MV-4-11 (cell line): ENCODE results near the gene GHR.
"Not testable (repeated sequence)": the region's sequence is repeated elsewhere in the genome, so short reads cannot be mapped to it uniquely, and the experiment has no call there.

Experiments used
- DNase-seq: peaks from one replicate; lab custom pipeline; 2025; lab: John Stamatoyannopoulos, UW

GHR gene

GRCh38 chr5:42645138-42645537 lies 221.9 kb downstream of the GHR start:
- no peak for DNase-seq

GRCh38 chr5:42648036-42648435 lies 224.8 kb downstream of the GHR start:
- DNase-seq: no peak

DNA sequence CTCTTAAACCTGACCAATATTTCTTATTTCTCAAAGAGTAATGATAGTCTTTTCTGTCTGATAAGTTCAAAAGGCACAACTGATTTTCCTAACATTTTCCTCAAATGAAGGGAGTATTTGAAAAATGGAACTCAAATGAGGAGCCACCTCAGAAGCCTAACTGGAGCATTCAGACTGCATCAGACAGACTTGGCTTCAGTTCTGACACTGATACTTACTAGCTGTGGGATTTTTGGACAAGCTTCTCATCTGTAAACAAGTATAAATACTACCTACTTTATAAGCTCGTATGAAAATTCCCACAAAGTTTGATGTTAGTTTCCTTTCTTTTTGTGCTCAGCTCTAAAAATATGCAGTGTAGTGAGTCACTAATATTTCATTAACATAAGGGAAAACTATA lies 225.7 kb downstream of the GHR start:
- no peak for DNase-seq

DNA sequence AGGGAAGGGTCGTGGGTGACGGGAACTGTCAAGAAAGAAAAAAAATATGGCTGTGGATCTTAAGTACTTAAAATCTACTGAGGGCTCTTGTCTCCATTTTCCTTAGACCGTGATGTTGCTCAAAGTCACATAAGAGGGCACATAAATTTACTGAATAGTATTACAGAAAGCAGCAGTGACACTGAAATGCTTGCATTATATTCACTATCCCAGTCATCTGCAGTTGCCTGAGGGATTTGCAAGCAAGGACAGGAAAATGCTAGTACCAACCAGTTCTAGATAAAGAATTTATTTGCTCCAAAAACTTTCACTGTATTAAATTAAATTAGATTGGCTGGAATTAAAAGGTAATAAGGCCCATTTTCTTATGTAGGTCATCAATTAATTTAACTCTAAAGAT lies 226.8 kb downstream of the GHR start:
- DNase-seq: no peak

DNA sequence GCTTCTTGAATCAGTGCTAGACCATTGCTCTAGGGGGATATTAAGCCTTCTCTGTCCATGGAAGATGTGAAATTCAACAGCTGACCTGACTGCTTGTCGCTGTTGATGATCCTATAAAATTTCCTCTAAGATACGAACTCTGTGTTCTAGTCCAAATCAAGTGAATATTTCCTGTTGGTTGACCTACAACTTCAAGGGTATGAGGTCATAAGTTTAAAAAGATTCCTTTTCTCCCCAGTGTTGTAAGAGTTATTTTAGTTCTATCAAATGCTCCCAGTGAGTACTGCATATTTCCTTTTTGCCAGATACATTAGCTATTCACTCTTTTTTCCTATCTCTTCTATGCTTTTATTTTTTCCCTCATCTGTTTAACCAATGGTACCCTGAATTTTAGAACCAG lies 230.5 kb downstream of the GHR start:
- DNase-seq: no peak

GRCh38 chr5:42654645-42655044 lies 231.4 kb downstream of the GHR start:
- DNase-seq: no peak

DNA sequence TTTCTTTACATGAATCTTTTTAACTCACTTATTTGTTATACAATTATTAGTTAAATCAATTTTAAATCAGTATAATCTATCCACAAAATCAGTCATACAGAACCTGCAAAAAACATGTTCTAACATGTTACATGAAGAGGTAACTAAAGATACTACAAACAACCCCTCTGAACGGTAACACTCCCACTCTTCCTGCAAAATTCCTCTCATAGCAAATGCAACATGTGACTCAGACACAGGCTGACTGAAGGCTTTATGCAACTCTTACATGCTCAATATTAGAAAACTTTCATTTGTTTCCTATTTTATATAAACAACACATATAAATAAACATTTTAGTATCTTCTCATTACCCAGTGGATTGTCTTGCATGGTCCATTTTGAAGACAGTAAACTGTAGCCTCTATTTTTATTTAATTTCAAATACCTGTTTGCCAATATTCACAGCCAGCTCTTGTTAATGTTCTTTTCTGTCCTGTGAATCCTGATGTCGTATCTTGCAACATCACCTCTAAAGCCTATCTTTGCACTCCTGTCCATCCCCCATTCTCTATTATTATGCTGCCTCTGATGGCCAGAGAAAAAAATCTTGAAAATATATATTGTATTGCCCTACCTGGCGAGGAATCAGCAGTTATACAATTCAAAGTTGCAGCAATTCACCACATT lies 232.9 kb downstream of the GHR start:
- no peak for DNase-seq

DNA sequence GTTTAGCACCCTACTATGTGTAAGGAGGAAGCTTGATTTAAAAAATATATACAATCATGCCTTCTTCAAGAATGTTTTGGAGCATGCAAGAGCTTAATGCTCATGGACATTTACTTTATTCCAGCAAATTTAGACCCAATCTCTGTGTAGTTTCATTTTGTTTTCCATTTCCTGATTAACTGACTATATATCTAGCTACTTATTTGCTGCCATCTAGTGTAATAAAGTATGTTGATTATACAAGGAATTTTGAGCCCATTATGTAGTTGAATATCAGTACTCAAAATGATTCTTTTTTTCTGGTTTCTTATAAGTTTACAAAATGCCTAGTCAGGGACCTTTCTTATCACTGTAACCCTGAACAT lies 233.4 kb downstream of the GHR start:
- DNase-seq: no peak

DNA sequence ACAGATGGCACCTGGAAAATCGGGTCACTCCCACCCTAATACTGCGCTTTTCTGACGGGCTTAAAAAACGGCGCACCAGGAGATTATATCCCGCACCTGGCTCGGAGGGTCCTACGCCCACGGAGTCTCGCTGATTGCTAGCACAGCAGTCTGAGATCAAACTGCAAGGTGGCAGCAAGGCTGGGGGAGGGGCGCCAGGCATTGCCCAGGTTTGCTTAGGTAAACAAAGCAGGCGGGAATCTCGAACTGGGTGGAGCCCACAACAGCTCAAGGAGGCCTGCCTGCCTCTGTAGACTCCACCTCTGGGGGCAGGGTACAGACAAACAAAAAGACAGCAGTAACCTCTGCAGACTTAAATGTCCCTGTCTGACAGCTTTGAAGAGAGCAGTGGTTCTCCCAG lies 236.6 kb downstream of the GHR start:
- DNase-seq: not testable (repeated sequence)

GRCh38 chr5:42665857-42666256 lies 242.6 kb downstream of the GHR start:
- DNase-seq: no peak

DNA sequence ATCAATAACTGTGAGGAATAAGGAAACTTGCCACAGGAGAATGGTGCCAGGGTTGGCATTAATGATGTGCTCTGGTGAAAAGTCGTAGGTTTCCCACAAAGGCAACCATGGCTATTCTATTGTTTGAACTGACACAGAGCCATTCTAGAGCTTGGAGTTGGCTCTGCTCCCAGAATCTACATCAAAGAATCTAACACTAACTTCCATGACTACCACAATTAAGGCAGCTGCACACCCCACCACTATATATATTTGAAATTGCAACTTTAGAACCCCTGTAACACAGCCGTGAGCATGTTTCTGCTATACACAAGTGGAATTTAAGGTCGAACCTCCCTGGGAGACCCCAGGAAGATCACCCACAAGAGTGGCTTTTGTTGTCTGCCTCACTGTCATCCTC lies 243.6 kb downstream of the GHR start:
- DNase-seq: no peak

DNA sequence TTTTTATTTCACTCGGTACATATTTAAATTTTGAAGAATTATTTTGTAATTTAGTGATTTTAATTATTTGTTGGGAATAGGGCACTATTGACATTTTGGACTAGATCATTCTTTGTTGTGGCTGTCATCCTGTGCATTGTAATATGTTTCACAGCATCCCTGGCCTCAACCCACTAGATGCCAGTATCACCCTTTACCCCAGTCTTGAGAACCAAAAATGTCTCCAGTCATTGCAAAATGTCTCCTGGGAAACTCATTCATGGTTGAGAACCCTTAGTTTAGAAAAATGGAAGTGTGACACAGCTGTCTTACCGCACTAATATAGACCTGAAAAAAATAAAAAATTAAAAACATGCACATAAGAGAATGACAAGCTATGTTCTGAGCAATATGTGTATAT lies 245.0 kb downstream of the GHR start:
- DNase-seq: peak; percentile 51

DNA sequence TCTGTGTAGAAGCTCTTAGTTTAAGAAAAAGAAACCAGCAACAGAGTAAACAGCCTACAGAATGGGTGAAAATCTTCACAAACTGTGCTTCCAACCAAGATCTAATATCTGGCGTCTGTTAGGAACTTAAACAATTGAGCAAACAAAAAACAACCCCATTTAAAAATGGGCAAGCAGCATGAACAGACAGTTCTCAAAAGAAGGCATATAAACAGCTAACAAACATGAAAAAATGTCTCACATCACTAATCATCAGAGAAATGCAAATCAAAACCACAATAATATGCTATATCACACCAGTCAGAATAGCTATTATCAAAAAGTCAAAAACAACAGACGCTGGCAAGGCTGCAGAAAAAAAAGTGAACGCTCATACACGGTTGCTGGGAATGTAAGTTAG lies 249.7 kb downstream of the GHR start:
- no peak for DNase-seq

- DNase-seq: no peak
Measured at GRCh38 chr5:42675602-42676001, 252.4 kb downstream of the GHR start.

DNA sequence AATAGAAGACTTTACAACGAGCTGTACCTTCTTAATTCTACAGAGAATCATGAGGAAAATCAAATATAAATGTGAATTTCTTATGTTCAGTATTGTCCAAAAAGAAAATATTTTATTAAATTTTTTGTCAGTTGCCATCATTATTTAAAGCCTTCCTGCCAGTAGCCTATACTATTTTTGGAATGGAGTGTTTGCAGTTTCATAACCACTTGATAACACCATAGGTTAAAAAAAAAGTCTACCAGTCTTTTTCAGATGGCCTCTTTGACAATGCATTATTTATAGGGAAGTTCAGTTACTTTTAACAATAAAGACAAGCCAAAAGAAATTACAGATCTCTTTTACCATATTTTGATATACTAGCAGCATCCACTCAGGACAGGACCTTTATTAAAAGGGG lies 253.1 kb downstream of the GHR start:
- peak; percentile 68 for DNase-seq

DNA sequence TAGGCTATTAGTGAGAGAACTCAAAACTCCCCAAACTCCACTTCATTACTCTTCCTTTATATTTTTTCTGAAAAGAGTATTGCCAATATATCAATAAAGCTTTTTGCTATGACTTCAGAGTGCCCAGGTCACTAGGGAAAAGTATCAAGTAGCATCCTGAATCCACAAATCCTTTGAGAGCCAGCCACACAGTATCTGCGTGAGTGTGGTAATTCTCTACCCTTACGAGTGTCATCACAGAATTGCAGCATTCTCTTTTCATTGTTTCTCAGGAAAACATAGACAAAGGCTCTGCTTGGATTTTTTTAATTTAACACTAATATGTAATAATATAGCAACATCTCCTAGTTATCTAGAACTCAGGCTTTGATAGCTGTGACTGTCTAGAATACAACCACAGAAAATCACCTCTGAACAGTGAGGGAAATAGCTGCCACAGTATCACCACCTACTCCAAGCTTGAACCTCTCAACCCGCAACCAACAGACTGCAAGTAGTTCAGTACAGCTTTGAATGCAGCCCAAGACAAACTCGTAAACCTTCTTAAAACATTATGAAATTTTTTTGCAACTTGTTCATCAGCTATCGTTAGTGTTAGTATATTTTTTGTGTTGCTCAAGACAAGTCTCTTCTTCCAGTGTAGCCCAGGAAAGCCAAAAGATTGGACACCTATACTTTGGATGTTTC lies 254.1 kb downstream of the GHR start:
- no peak for DNase-seq

GRCh38 chr5:42680046-42680445 lies 256.8 kb downstream of the GHR start:
- DNase-seq: no peak

GRCh38 chr5:42685078-42685477 lies 261.8 kb downstream of the GHR start:
- DNase-seq: not testable (repeated sequence)

DNA sequence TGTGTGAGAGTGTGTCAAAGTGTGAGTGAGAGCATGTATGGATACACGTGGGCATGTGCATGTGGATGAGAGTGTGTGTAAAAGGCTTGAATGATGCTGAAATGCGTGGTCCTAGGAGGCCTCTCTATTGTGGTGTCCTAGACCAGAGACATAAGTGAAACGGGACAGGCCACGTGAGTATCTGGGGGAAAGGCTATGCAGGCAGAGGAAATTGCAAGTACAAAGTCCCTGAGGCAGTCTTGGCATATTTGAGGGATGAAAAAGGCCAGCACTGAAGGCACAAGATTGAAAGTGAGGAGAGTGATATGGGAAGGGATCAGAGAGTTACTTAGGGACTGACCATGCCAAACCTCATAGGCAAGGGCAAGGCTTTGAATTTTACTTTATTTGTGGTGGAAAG lies 266.2 kb downstream of the GHR start:
- DNase-seq: no peak

DNA sequence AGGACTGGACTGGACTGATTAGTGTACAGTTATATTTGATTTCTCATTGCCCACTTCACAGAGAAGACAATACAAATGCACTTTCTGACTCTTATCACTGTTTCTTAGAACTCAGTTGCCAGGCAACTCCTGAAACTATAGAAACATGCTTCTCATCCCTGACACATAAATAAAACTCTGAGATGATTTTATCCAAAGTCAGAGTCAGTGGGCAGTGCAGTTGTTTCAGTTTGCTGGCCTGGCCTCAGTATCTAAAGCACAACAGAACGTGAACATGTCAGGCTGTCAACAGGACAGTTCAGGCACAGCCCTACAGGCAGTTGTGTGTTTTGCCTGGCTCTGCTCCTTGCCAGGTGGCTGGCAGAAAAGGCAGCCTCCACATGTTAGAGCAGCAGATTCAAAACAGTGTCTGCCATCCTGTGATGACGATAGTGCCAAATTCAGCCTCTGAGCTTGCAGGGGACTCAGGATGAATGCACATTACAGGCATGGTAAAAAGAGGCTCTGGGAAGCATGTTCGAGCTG lies 268.2 kb downstream of the GHR start:
- DNase-seq: no peak

GRCh38 chr5:42701351-42702059 lies 278.3 kb downstream of the GHR start:
- no peak for DNase-seq

GRCh38 chr5:42703238-42703637 lies 280.0 kb downstream of the GHR start:
- no peak for DNase-seq

DNA sequence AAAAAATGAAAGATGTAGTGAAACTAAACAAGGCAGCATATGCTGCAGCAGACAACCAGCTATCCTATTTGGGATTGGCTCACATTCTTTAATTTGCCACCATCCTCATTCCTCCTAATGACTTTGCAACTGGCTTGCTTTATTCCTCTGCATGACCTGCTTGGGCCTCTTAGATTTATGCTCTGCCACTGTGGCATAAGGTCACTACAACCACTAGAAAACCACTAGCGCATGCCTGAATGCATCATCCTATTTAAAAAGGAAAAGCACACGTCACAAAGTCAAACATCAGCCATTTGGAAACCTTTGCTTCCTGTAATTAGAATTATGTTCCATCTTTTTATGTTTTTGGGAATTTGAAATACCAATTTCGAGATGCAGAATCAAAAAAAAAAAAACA lies 292.5 kb downstream of the GHR start:
- peak; percentile 92 for DNase-seq
